HepG2 (cell line): ENCODE measurements around the gene ASGR1. TPM values are rescaled to one million over a fixed set of nuclear protein-coding genes. Genes with fewer than 3 reads are reported as not detected.

Experiments
- ARID2 ChIP-seq: sonication (generic); formaldehyde crosslinking; IDR thresholded peaks from 2 replicates; pipeline ENCODE4 v1.8.1; 2022; ENCODE audit warnings: mild to moderate bottlenecking, missing genetic modification reagents, borderline replicate concordance
- ATAD3A ChIP-seq: sonication (generic); formaldehyde crosslinking; IDR thresholded peaks from 2 replicates; pipeline ENCODE4 v1.4.0; 2020; ENCODE audit warnings: missing genetic modification reagents
- ATF1 ChIP-seq: IDR thresholded peaks from 2 replicates; pipeline ENCODE4 v1.6.1; 2016; ENCODE audit warnings: mild to moderate bottlenecking, control low read depth
- BRF2 ChIP-seq: sonication (generic); formaldehyde crosslinking; IDR thresholded peaks from 2 replicates; pipeline ENCODE4 v1.8.1; 2022; ENCODE audit warnings: mild to moderate bottlenecking, missing genetic modification reagents
- CBX1 ChIP-seq: IDR thresholded peaks from one replicate; pipeline ENCODE4 v1.6.1; 2016; ENCODE audit warnings: antibody characterized with exemption, low read depth
- DDIT3 ChIP-seq: sonication (generic); formaldehyde crosslinking; IDR thresholded peaks from 2 replicates; pipeline ENCODE4 v1.4.0; 2020; ENCODE audit warnings: mild to moderate bottlenecking, missing genetic modification reagents
- GLMP ChIP-seq: sonication (generic); formaldehyde crosslinking; IDR thresholded peaks from 2 replicates; pipeline ENCODE4 v1.9.0; 2021; ENCODE audit warnings: missing genetic modification reagents, mild to moderate bottlenecking, borderline replicate concordance
- HBP1 ChIP-seq: IDR thresholded peaks from 2 replicates; pipeline ENCODE4 v1.6.1; 2016; ENCODE audit warnings: low read depth, control low read depth
- HDAC1 ChIP-seq: sonication (generic); formaldehyde crosslinking; IDR thresholded peaks from 2 replicates; pipeline ENCODE4 v1.5.1; 2020; ENCODE audit warnings: mild to moderate bottlenecking, missing genetic modification reagents
- IRF9 ChIP-seq: sonication (generic); formaldehyde crosslinking; IDR thresholded peaks from 2 replicates; pipeline ENCODE4 v1.8.0; 2022; ENCODE audit warnings: missing genetic modification reagents, mild to moderate bottlenecking, borderline replicate concordance
- MBD4 ChIP-seq: IDR thresholded peaks from 2 replicates; pipeline ENCODE4 v1.6.1; 2012; ENCODE audit warnings: low read length, inconsistent platforms, borderline replicate concordance
- MBNL3 ChIP-seq: fragments of 250-450 bp; sonication (Bioruptor Pico); conservative IDR thresholded peaks from 2 replicates; pipeline ENCODE4 v1.8.0; 2022; ENCODE audit warnings: mild to moderate bottlenecking, inconsistent platforms
- MEIS1 ChIP-seq: sonication (generic); formaldehyde crosslinking; IDR thresholded peaks from 2 replicates; pipeline ENCODE4 v1.9.0; 2021; ENCODE audit warnings: mild to moderate bottlenecking, missing genetic modification reagents, moderate library complexity, borderline replicate concordance
- MIER2 ChIP-seq: IDR thresholded peaks from 2 replicates; pipeline ENCODE4 v1.6.1; 2016; ENCODE audit warnings: missing biosample characterization, missing genetic modification reagents
- MXD4 ChIP-seq: IDR thresholded peaks from 2 replicates; pipeline ENCODE4 v1.6.1; 2016; ENCODE audit warnings: mild to moderate bottlenecking, missing biosample characterization, missing genetic modification reagents
- NBN ChIP-seq: fragments of 450-650 bp; conservative IDR thresholded peaks from 2 replicates; pipeline ENCODE4 v1.6.1; 2017
- RFXAP ChIP-seq: sonication (generic); formaldehyde crosslinking; IDR thresholded peaks from 2 replicates; pipeline ENCODE4 v1.4.0; 2020; ENCODE audit warnings: missing genetic modification reagents, borderline replicate concordance
- SAFB2 ChIP-seq: sonication (generic); formaldehyde crosslinking; IDR thresholded peaks from 2 replicates; pipeline ENCODE4 v1.5.1; 2020; ENCODE audit warnings: missing genetic modification reagents, low read depth, mild to moderate bottlenecking, borderline replicate concordance
- SOX6 ChIP-seq, 2 experiments: fragments of 450-650 bp in 1 of 2; sonication (generic) in 1 of 2; formaldehyde crosslinking in 1 of 2; IDR thresholded peaks; 2 replicates each; pipeline versions ENCODE4 v1.4.0 to v1.6.1; 2017 to 2020; ENCODE audit warnings: antibody characterized with exemption in 1 of 2, mild to moderate bottlenecking in 1 of 2, missing genetic modification reagents in 1 of 2
- TEAD3 ChIP-seq: optimal IDR thresholded peaks from 2 replicates; pipeline ENCODE3; 2016; ENCODE audit warnings: borderline replicate concordance
- ZMYM4 ChIP-seq: sonication (generic); formaldehyde crosslinking; IDR thresholded peaks from 2 replicates; pipeline ENCODE4 v1.8.1; 2023; ENCODE audit warnings: mild to moderate bottlenecking, missing genetic modification reagents
- ZNF205 ChIP-seq: IDR thresholded peaks from 2 replicates; pipeline ENCODE4 v1.6.1; 2018; ENCODE audit warnings: missing biosample characterization, missing genetic modification reagents
- ZNF263 ChIP-seq: sonication (generic); formaldehyde crosslinking; IDR thresholded peaks from 2 replicates; pipeline ENCODE4 v1.4.0; 2020; ENCODE audit warnings: missing genetic modification reagents
- ZNF605 ChIP-seq: sonication (generic); formaldehyde crosslinking; IDR thresholded peaks from 2 replicates; pipeline ENCODE4 v1.8.0; 2022; ENCODE audit warnings: mild to moderate bottlenecking, missing genetic modification reagents
- ZNF672 ChIP-seq: sonication (generic); formaldehyde crosslinking; IDR thresholded peaks from 2 replicates; pipeline ENCODE4 v1.8.1; 2022; ENCODE audit warnings: missing genetic modification reagents
- polyA plus RNA-seq, 8 experiments: library from polyadenylated mRNA; depleted of rRNA in 3 of 8; stranded (reverse) in 7 of 8; unstranded in 1 of 8; fragments of >200 nt; fragmentation: Illumina TruSeq in 4 of 8; extraction: Trizol in 4 of 8; gene quantifications; 2 replicates each; pipeline versions ENCODE4 v1.2.1 to v1.2.3, GENCODE V29; 2011 to 2016; ENCODE audit warnings: low read depth in 4 of 8, missing spikeins in 1 of 8, mixed read lengths in 1 of 8; ENCODE audit not compliant: insufficient read depth in 1 of 8
- total RNA-seq, 5 experiments: library from RNA; depleted of rRNA; stranded (reverse); fragments of >200 nt; fragmentation: Illumina TruSeq; extraction: Trizol; gene quantifications; 2 replicates each; pipeline ENCODE4 v1.2.3, GENCODE V29; 2016; ENCODE audit warnings: low read depth in 1 of 5

The ASGR1 gene
- total and polyA plus RNA-seq, 2 of the 13 experiments (the other 11 are each of a cell fraction or from before 2014, with no cell fraction given): 353 to 796 TPM

GRCh38 chr17:7156342-7156940 lies 22.7 kb downstream of the ASGR1 start (continued):
- TF ChIP-seq HBP1 (CRISPR knock-in tag) (peak; percentile 88; the same call in 1 of the 2 replicates), MBD4 (no peak), CBX1 (peak; percentile 73), SAFB2 (peak; percentile 63), DDIT3 (CRISPR knock-in tag) (no peak), ATAD3A (no peak), MBNL3 (CRISPR knock-in tag) (no peak), NBN (no peak), ZNF672 (CRISPR knock-in tag) (0 out of 2 replicates have a peak, but pooled peaks have one; percentile 79), IRF9 (CRISPR knock-in tag) (peak; percentile 97), GLMP (no peak), TEAD3 (CRISPR knock-in tag) (peak; percentile 73), BRF2 (CRISPR knock-in tag) (peak; percentile 85), HDAC1 (CRISPR knock-in tag) (peak; percentile 84), ZNF205 (CRISPR knock-in tag) (peak; percentile 70; the same call in 1 of the 2 replicates), ZNF263 (CRISPR knock-in tag) (peak; percentile 76), MXD4 (CRISPR knock-in tag) (peak; percentile 84; the same call in 1 of the 2 replicates), SOX6 (IDR thresholded peaks at IDR 0.05) (no peak), SOX6 (CRISPR knock-in tag; IDR thresholded peaks at IDR 0.05) (peak; percentile 84), MIER2 (CRISPR knock-in tag) (peak; percentile 76; the same call in 1 of the 2 replicates), RFXAP (CRISPR knock-in tag) (peak; percentile 82; the same call in 1 of the 2 replicates), MEIS1 (peak; percentile 73; the same call in 1 of the 2 replicates), ARID2 (peak; percentile 84; the same call in 1 of the 2 replicates), ZNF605 (CRISPR knock-in tag) (peak; percentile 92), ATF1 (CRISPR knock-in tag) (no peak), ZMYM4 (CRISPR knock-in tag) (peak; percentile 99)
